Tibial nerve (tissue), 4 donors: ENCODE results near the gene HOMER2. TPM values are rescaled to one million over a fixed set of nuclear protein-coding genes. Genes with fewer than 3 reads are reported as not detected.
"Not testable (repeated sequence)": the region's sequence is repeated elsewhere in the genome, so short reads cannot be mapped to it uniquely, and the experiment has no call there.

Source experiments
- DNase-seq, 2 donors: peaks; one replicate each; pipeline ENCODE4 v3.0.0-alpha.2; 2019; ENCODE audit warnings: low spot score in 2 of 2
- H3K27ac ChIP-seq, 4 donors: fragments of 200-600 bp; sonication (generic) in 3 of 4; one replicate each; pipeline ENCODE4 v1.5.1; 2017 to 2019; ENCODE audit warnings: mild to moderate bottlenecking in 1 of 4
- H3K27me3 ChIP-seq, 2 donors: fragments of 200-600 bp; sonication (generic) in 1 of 2; one replicate each; pipeline versions ENCODE4 v1.5.1 to v1.6.0; 2017 to 2019
- H3K36me3 ChIP-seq, 3 donors: fragments of 200-600 bp; sonication (generic); one replicate each; pipeline ENCODE4 v1.5.1; 2018 to 2019
- H3K4me1 ChIP-seq, 4 donors: fragments of 200-600 bp; sonication (generic) in 3 of 4; one replicate each; pipeline ENCODE4 v1.5.1; 2017 to 2019
- H3K4me3 ChIP-seq, 4 donors: fragments of 200-600 bp; sonication (generic) in 3 of 4; one replicate each; pipeline ENCODE4 v1.5.1; 2017 to 2019; ENCODE audit warnings: mild to moderate bottlenecking in 1 of 4, moderate library complexity in 1 of 4
- H3K9me3 ChIP-seq, 4 donors: fragments of 200-600 bp; sonication (generic) in 3 of 4; one replicate each; pipeline ENCODE4 v1.5.1; 2017 to 2019
- CTCF ChIP-seq, 5 experiments: fragments of 200-600 bp in 3 of 5; fragments of 450-650 bp in 2 of 5; sonication (generic) in 3 of 5; IDR thresholded peaks; one replicate each; pipeline ENCODE4 v1.5.1; 2016 to 2019; ENCODE audit warnings: antibody characterized with exemption in 5 of 5, mild to moderate bottlenecking in 3 of 5, moderate library complexity in 2 of 5
- EP300 ChIP-seq, 2 donors: sonication (generic); formaldehyde crosslinking; IDR thresholded peaks; one replicate each; pipeline ENCODE4 v1.6.1; 2017; ENCODE audit warnings: antibody characterized with exemption in 2 of 2, mild to moderate bottlenecking in 1 of 2
- POLR2A ChIP-seq, 2 donors: fragments of 450-650 bp; IDR thresholded peaks; one replicate each; pipeline ENCODE4 v1.6.1; 2017; ENCODE audit warnings: antibody characterized with exemption in 2 of 2, mild to moderate bottlenecking in 2 of 2, moderate library complexity in 2 of 2
- WGBS, 2 donors: methylation state at CpG; one replicate each; pipeline ENCODE4 v1.1.5; 2018; 5-methylcytosine and 5-hydroxymethylcytosine counted together
- total RNA-seq, 4 donors: library from RNA; depleted of rRNA; stranded (reverse); fragments of >200 nt; gene quantifications; one replicate each; pipeline ENCODE4 v1.1.0, GENCODE V29; 2016

The HOMER2 gene
- 100 to 1,000 TPM in 1 of 4 donors, 10 to 100 TPM in 3; 25.5 to 950 (median 39.0) TPM for total RNA-seq

DNA sequence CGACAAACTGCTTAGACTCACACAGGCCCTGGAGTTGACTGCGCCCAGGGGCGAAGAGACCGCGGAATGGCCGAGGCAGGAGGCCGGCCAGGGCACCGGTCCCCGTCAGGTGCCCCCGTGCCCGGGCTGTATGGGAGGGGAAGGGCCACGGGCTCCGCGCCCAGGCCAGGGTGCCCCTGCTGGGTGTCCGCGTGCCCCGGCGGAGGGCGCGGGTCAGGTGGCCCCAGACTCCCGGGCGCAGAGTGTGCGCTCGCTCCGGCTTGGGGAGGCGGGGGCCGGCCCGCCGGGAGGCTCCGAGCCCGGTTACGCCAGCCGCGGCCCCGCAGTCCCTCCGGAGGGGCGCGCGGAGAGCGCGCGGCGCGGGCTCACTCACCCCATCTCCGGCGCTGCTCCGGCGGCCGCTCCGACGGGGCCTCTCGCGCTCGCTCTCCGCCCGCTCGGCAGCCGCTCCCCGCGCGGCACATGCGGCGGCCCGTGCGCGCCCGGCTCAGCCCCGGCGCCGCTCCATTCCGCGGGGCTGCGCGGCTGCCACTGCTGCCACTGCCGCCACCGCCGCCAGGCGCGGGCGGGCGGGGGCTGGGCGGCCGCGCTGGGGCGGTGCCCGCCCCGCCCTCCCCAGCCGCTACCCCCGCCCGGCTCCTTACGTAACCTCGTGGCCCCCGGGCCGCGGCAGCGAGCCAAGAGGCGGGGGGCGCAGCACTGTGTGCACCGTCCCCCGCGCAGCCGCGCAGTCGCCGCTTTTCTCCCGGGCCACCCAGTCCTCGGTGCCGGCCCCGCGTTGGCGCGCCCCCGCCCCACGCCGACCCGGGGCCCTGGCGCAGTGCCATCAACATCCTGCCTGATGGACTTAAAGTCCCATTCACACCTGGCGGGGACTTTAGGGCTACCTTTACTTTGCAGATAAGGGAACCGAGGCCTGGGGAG, at the start of gene HOMER2:
Gene HOMER2, minus strand, starts transcription at position 563 of the 924 bp plus-strand sequence. Its CDS starts 185 bp downstream, at position 378.
- no peaks in the 10 kb centered on the region for H3K36me3 ChIP-seq
- TF ChIP-seq CTCF (IDR thresholded peaks at IDR 0.05) = no peak
- no peak for DNase-seq
- peaks cover 0 to 11% (median 2%) of the 10 kb centered on the region in 4 donors for H3K4me1 ChIP-seq
- no peaks in the 10 kb centered on the region for H3K9me3 ChIP-seq
- peak within 1 kb of the TSS; percentile 23 to 71 (median 36) for H3K4me3 ChIP-seq
- WGBS, 2 donors = 1 to 6% methylated on average over 13 to 32 of the region's 119 CpGs
- H3K27ac ChIP-seq = peak within 1 kb of the TSS in 1 of 4 donors; percentile 65
- peaks cover 0 to 25% of the 10 kb centered on the region in 2 donors for H3K27me3 ChIP-seq

GRCh38 chr15:83000672-83001031, 48.1 kb upstream of the HOMER2 start:
- 96 to 97% methylated on average over 3 of the region's 3 CpGs for WGBS, 2 donors
- H3K36me3 ChIP-seq = peaks cover 0 to 27% (median 0%) of the 10 kb centered on the region in 3 donors
- H3K27ac ChIP-seq = not testable (repeated sequence)

GRCh38 chr15:82999905-83000671, 47.6 kb upstream of the HOMER2 start:
- Histone ChIP-seq H3K27me3 (no peaks in the 10 kb centered on the region), H3K4me3 (peak overlapping the region in 2 of 4 donors; percentile 8 to 10), H3K36me3 (peaks cover 0 to 22% (median 0%) of the 10 kb centered on the region in 3 donors), H3K9me3 (no peaks in the 10 kb centered on the region), H3K27ac (peak overlapping the region in 1 of 4 donors; percentile 75), H3K4me1 (peaks cover 0 to 6% (median 3%) of the 10 kb centered on the region in 4 donors)
- 9 to 15% methylated on average over 6 of the region's 6 CpGs for WGBS, 2 donors
- no peak for DNase-seq
- TF ChIP-seq CTCF (IDR thresholded peaks at IDR 0.05) (peak in 4 of 5 experiments; percentile 25 to 57 (median 30)), EP300 (IDR thresholded peaks at IDR 0.05) (no peak), POLR2A (IDR thresholded peaks at IDR 0.05) (no peak)

More at GRCh38 chr15:83000672-83001031, 48.1 kb upstream of the HOMER2 start:
- H3K4me3 ChIP-seq, H3K9me3 ChIP-seq, DNase-seq, H3K4me1 ChIP-seq, H3K27me3 ChIP-seq: not testable (repeated sequence)

GRCh38 chr15:82999426-82999825, 46.9 kb upstream of the HOMER2 start:
- Histone ChIP-seq H3K27ac (peak overlapping the region in 1 of 4 donors; percentile 75), H3K4me3 (no peak overlapping the region), H3K9me3 (no peaks in the 10 kb centered on the region), H3K36me3 (peaks cover 0 to 16% (median 0%) of the 10 kb centered on the region in 3 donors), H3K4me1 (peaks cover 0 to 6% (median 3%) of the 10 kb centered on the region in 4 donors), H3K27me3 (no peaks in the 10 kb centered on the region)
- TF ChIP-seq EP300 (IDR thresholded peaks at IDR 0.05) (no peak), CTCF (IDR thresholded peaks at IDR 0.05) (no peak), POLR2A (IDR thresholded peaks at IDR 0.05) (no peak)
- no peak for DNase-seq
- WGBS, 2 donors = 71 to 84% methylated on average over 6 of the region's 6 CpGs

GRCh38 chr15:82995938-82996337, 43.4 kb upstream of the HOMER2 start:
- H3K9me3 ChIP-seq = no peaks in the 10 kb centered on the region
- H3K4me3 ChIP-seq = no peak overlapping the region
- peaks cover 0 to 21% (median 0%) of the 10 kb centered on the region in 3 donors for H3K36me3 ChIP-seq
- H3K27ac ChIP-seq = no peak overlapping the region
- DNase-seq = no peak
- no peak for TF ChIP-seq EP300 (IDR thresholded peaks at IDR 0.05)
- no peak for TF ChIP-seq CTCF (IDR thresholded peaks at IDR 0.05)
- no peak for TF ChIP-seq POLR2A (IDR thresholded peaks at IDR 0.05)
- 63 to 65% methylated on average over 3 of the region's 3 CpGs for WGBS, 2 donors
- H3K4me1 ChIP-seq = peaks cover 0 to 6% (median 3%) of the 10 kb centered on the region in 4 donors
- H3K27me3 ChIP-seq = no peaks in the 10 kb centered on the region
